ENCODE data around the gene ZNF235.

- TF ChIP-seq CTCF (IDR thresholded peaks at IDR 0.05) (no peak), POLR2A (IDR thresholded peaks at IDR 0.05) (no peak), POLR2AphosphoS5 (IDR thresholded peaks at IDR 0.05) (no peak)
Observed at GRCh38 chr19:44284968-44285367, 19.9 kb downstream of the ZNF235 start.

Data from breast epithelium (tissue), 3 donors.